DMS 273 treated with DMSO at 0.1 percent for 48 hours (cell line): ENCODE results near the gene FILIP1.

Experiments
- DNase-seq: peaks from one replicate; lab custom pipeline; 2025; lab: John Stamatoyannopoulos, UW

Gene FILIP1

GRCh38 chr6:75379536-75379935 lies 114.1 kb downstream of the FILIP1 start:
- DNase-seq: no peak

GRCh38 chr6:75378101-75378500 lies 115.5 kb downstream of the FILIP1 start:
- no peak for DNase-seq

- DNase-seq: no peak
Observed at GRCh38 chr6:75377386-75377785, 116.2 kb downstream of the FILIP1 start.

GRCh38 chr6:75376347-75377024 lies 117.1 kb downstream of the FILIP1 start:
- DNase-seq: no peak

DNA sequence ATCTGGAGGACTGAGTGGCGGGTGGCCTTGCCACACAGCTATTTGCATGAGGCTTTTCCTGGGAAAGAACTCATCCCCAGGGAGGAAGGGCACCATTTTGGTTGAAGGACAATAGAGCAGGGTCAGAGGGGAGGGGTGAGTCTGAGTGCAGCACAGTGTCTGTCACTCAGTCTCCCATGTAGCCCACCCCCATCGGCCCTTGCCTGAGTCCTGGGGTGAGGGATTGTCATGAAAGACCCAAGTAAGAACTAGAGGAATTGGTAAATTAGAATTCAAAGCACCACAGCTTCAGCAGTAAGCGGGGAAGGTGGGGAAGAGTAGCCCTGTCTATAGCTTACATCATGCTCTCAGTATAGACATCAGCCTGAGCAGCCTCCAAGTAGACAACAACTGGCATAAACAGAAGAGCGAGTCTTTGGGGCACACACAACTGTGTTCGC lies 118.6 kb downstream of the FILIP1 start:
- DNase-seq: no peak

- DNase-seq: no peak
Observed at GRCh38 chr6:75372884-75373283, 120.7 kb downstream of the FILIP1 start.

DNA sequence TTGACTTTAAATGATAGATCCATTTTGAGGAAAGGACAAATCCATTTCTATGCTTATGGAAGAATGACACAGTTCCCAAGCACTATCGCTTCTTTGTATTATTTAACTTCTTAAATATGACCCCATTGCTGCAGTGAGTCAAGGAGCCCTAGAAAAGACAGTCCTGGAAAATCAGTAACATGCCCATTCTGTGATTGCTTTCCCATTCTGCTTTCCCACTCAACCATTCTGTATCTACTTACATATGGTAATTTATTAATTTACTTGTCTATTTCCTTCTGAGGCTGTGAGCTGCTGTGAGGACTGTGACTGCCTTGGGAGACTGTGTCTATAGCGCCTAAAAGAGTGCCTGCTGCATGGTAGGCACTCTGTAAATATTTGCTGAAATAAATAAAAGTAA lies 123.6 kb downstream of the FILIP1 start:
- no peak for DNase-seq

GRCh38 chr6:75368864-75369402 lies 124.7 kb downstream of the FILIP1 start:
- no peak for DNase-seq

- no peak for DNase-seq
Observed at GRCh38 chr6:75368151-75368779, 125.3 kb downstream of the FILIP1 start.

DNA sequence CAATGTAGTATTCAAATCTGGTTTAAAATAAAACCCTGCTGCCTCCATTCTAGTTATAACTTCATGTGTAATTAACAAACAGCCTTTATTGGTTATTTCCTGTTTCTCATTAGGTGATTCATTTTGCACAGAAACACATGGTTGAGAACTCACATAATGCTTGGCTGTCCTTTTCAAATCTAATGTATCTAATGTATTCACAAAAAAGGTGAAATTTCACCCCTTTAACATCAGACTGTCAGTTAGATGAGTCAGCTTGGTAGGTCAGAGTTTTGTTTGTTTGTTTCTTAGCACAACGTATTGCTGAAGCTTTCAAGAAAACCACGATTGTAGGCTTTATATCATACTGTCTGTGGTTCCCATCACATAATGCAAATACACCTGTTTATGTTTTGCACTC lies 130.3 kb downstream of the FILIP1 start:
- no peak for DNase-seq

- DNase-seq: no peak
Observed at GRCh38 chr6:75353644-75354043, 140.0 kb downstream of the FILIP1 start.

DNA sequence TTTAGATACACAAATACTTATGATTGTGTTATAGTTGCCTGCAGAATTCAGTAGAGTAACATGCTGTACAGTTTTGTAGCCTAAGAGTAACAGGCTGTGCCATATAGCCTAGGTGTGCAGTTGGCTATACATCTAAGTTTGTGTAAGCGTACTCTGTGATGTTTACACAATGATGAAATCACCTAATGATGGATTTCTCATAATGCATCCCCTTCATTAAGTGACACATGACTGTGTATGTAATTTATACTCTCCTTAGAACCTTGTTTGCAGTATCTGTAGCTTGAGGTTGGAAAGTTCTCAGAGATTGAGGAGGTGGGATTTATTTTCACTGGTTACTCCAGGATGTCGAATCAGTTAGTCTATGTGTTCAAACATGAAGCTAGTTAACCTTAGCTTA lies 142.0 kb downstream of the FILIP1 start:
- DNase-seq: no peak

DNA sequence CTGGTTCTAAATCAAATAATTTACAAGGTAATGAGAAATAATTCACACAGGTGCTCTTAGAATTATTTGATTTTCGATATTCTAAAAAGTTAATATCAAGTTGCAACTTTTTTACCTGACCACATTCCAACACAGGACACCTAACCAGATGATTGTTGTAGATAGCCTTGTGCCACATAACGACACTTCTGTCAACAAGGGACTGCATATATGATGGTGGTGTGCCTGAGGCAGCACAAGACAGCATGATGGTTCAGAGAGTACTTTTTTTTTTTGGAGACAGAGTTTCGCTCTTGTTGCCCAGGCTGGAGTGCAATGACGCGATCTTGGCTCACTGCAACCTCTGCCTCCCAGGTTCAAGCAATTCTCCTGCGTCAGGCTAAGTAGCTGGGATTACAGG lies 142.8 kb downstream of the FILIP1 start:
- no peak for DNase-seq

- DNase-seq: no peak
Observed at GRCh38 chr6:75350156-75350555, 143.4 kb downstream of the FILIP1 start.

DNA sequence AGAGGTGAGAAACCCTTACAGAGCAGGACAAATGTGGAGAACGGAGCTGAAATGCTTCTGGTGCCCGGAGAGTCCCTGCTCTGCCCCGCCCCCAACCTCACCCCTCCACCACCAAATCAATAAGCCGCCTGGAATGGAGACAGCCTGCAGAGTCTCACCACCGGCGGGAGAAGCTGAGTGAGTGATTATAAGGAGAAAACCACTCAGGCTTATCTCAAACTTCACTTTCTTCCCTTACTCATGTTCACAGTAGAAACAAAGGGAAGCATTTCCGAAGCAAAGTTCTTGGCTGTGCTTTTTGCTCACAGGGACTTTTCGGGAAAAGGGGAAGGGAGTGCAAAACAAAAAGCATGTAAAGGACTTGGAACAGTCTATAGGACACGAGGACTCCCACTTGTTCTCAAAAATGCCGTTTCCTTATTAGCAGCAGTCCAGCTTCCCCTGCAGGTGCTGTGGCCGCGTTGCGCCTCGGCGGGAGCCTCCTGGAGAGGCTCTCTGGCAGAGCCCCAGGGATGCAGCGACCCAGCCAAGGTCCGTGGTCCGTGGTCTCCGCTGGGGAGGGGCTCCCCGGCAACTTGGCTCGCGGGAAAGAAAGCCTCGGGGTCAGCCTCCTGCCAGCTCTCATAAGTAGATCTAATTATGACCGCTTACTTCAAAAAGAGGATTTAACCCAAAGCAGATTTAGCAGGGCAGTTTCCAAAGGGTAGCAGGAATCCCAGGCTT lies 144.2 kb downstream of the FILIP1 start:
- no peak for DNase-seq

- no peak for DNase-seq
Observed at GRCh38 chr6:75348882-75349261, 144.7 kb downstream of the FILIP1 start.

- DNase-seq: no peak
Observed at GRCh38 chr6:75347898-75348610, 145.5 kb downstream of the FILIP1 start.

- DNase-seq: no peak
Observed at GRCh38 chr6:75345413-75345812, 148.2 kb downstream of the FILIP1 start.

GRCh38 chr6:75344455-75344854 lies 149.1 kb downstream of the FILIP1 start:
- DNase-seq: no peak

- DNase-seq: no peak
Observed at GRCh38 chr6:75344021-75344420, 149.6 kb downstream of the FILIP1 start.

GRCh38 chr6:75337835-75338580 lies 155.6 kb downstream of the FILIP1 start:
- DNase-seq: no peak
